ENCODE data around the gene KNCN. TPM values are rescaled to one million over a fixed set of nuclear protein-coding genes. Genes with fewer than 3 reads are reported as not detected.

Gene KNCN
- total RNA-seq, 1 donor from 2014 or later: not detected

GRCh38 chr1:46523496-46524353 is 27.7 kb downstream of the KNCN start:
- no peak for DNase-seq

GRCh38 chr1:46522969-46523320 is 28.5 kb downstream of the KNCN start:
- DNase-seq: no peak

DNA sequence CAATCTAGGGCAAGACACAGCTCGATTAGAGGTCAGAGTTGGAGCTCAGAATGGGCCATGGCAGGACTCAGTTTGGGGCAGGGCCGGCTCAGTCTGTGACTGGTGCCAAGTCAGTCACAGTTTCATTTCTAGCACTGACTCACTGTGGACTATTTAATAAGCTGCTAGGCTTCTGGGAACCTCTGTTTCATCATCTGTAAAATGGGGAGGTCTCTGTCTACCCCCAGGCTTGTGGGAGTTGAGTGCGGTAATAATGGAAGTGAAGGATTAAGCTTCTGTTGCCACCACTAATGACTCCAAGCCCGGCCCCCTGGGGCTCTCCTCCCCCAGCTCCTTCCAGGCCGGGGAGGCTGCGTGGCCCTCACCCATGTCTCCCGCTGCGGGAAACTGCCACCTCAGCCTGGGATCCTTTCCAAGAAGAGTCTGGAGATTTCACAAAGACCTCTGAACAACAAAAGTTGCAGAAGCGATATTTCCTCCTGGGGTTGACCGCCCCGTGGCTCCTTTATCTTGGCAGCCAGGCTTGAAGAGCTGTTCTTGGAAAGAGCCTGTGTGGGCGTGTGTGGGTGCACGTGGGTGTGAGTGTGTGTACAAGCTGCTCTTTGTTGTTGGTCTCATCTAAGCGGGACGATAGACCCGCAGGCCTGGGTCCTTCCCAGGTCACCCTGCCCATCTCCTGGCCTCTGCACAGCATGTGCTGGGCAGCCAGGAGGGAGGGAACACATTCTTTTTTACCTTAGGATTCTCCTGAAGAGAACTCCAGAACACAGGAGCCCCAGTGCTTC is 29.1 kb downstream of the KNCN start:
- DNase-seq: no peak

- no peak for DNase-seq
These were observed 30.0 kb downstream of the KNCN start for GRCh38 chr1:46521414-46521813.

GRCh38 chr1:46520063-46520911 is 31.2 kb downstream of the KNCN start:
- DNase-seq: peak; percentile 21

DNA sequence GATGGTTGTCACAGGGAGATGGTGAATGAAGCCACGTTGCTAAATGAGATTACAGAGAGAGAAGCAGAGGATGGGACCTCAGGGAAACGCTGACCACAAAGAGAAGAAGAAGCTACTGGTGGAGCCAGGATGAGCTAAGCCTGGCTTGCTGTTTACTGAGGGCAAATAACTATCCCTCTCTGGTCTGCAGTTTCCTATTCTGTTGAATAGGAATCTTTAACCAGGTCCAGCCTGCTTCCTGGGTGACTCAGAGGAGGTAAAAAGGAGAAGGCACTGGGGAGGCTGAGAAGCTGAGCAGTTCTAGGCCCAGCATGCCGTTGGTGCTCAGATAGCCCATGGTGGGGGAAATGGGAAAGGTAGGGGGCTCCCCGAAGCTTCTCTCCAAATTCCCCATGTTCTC is 32.2 kb downstream of the KNCN start:
- no peak for DNase-seq

- DNase-seq: no peak
These were observed 33.4 kb downstream of the KNCN start for GRCh38 chr1:46517932-46518498.

DNA sequence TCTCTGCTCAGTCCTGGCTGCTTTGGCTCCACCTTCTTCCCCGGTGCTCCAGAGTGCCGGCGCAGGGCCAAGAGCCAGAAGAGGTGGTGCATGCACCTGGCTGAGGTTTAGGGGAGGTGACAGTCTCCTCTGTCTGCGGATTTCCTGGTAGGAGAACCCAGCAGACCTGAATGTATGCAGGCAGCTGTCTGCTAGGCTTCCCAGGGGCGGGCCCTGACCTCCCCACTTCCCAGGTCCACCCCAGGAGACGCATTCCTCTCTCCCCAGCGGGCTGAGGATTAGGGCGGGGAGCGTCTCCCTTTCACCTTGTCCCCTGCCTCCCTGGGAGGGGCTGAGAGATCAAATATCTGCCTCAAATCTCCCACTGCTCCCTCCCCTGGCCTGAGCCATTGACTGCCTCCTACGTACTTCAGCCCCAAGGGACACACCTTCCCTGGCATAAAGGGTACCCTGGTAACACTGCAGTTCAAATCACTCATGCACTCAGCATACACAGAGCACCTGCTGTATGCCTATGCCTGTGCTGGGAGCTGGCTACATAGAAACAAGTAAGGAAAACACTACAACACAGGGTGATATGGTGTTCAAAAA is 34.3 kb downstream of the KNCN start:
- peak; percentile 48 for DNase-seq

- no peak for DNase-seq
These were observed 35.1 kb downstream of the KNCN start for GRCh38 chr1:46516200-46516950.

DNA sequence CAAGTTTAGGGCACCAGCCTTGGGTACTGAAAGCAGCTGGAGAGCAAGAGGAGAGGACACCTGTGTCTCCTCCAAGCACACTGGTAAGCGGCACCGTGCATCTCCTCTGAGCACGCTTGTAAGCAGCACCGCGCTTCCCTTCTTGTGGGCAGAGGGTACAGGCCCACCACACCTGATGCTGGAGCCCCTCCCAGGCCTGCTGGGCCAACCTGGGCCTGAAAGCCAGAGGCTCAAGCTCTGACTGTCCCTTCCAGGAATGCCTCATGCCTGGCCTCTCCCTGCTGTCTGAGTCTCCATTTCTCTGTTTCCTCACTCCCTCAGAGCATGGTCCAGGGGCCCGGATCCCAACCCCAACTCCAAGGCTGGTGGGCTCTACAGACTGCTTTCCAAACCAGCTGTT is 35.9 kb downstream of the KNCN start:
- no peak for DNase-seq

GRCh38 chr1:46513536-46513935 is 37.9 kb downstream of the KNCN start:
- no peak for DNase-seq

DNA sequence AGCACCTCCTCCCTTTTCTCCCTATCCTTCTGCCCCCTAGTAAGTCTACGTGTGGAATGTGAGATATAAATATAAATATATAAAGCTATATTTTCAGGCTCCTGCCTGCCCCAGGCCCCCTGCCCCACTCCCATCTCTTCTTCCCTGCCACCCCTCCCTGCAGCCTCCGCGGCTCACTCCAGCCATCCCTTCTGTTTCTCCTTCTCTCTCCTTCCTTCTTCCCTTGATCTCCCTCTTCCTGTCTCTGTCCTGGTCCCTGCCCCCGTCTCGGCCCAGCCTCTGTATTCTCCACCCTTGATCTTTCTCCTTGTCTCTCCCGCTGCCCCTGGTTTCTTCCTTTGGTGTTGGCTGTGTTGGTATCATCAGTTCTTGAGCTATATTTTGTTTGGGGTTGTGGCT is 38.7 kb downstream of the KNCN start:
- no peak for DNase-seq

GRCh38 chr1:46512135-46512791 is 39.2 kb downstream of the KNCN start:
- DNase-seq: no peak

GRCh38 chr1:46510998-46511365 is 40.5 kb downstream of the KNCN start:
- no peak for DNase-seq

GRCh38 chr1:46510341-46510997 is 41.0 kb downstream of the KNCN start:
- no peak for DNase-seq

- DNase-seq: no peak
These were observed 42.7 kb downstream of the KNCN start for GRCh38 chr1:46508757-46509156.

DNA sequence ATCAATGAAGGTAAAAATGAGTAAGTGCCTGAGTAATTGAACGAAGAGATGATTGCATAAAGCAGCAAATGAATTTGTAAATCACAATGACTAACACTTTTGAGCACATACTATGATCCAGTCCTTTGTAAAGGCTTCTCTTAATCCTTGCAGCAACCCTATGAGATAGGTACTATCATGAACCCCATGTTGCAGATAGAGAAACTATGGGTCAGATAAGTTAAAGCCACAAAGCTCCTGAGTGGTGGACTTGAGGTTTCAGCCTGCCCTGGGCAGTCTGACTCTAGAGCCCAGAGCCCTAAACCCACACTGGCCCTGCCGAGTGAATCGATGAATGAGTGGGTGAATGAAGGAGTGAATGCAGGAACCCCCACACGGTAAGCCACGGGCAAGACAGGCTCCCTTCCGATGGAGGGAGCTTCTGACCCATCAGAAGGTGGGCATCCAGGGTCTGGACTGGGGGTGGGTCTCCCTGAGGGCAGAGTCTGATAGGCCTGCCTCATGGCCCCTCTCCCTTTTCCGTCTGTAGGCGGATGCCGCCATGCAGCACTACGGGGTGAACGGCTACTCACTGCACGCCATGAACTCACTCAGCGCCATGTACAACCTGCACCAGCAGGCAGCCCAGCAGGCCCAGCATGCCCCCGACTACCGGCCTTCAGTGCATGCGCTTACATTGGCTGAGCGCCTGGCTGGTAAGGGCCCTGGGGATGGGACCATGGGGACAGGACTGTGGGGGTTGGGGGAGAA is 44.8 kb downstream of the KNCN start:
- DNase-seq: no peak

- DNase-seq: no peak
These were observed 48.0 kb downstream of the KNCN start for GRCh38 chr1:46503421-46503820.

- DNase-seq: no peak
These were observed 49.9 kb downstream of the KNCN start for GRCh38 chr1:46501528-46501927.

Measured in tongue (tissue), 2 donors.